Calu3 (cell line): ENCODE measurements around the gene TMCC2. TPM values are rescaled to one million over a fixed set of nuclear protein-coding genes. Genes with fewer than 3 reads are reported as not detected.

Source experiments
- BruUV-seq: library from RNA; stranded (reverse); fragments of 400-500 nt; replicated peaks from 2 replicates; lab custom pipeline; 2021; lab: Mats Ljungman, UMichigan
- CTCF ChIA-PET: fragments of 300-600 bp; sonication (Branson Sonifier 250); formaldehyde crosslinking; loops from one replicate; lab custom pipeline; 2022; ENCODE audit warnings: antibody characterized with exemption; lab: Charles Lee
- DNase-seq: peaks from one replicate; pipeline ENCODE4 v3.0.0; 2022
- H3K27ac Mint-ChIP-seq: one replicate; pipeline ENCODE4 v1.8.0; 2022; ENCODE audit warnings: mixed read lengths; ENCODE audit not compliant: unreplicated experiment
- H3K27me3 Mint-ChIP-seq: one replicate; pipeline ENCODE4 v1.8.0; 2022; ENCODE audit warnings: mixed read lengths; ENCODE audit not compliant: unreplicated experiment
- H3K36me3 Mint-ChIP-seq: one replicate; pipeline ENCODE4 v1.8.0; 2022; ENCODE audit warnings: mild to moderate bottlenecking, moderate library complexity, mixed read lengths; ENCODE audit not compliant: insufficient read depth, unreplicated experiment
- H3K4me1 Mint-ChIP-seq: one replicate; pipeline ENCODE4 v1.8.0; 2022; ENCODE audit warnings: mild to moderate bottlenecking, low read depth, mixed read lengths; ENCODE audit not compliant: unreplicated experiment
- H3K4me3 Mint-ChIP-seq: one replicate; pipeline ENCODE4 v1.8.0; 2022; ENCODE audit warnings: mild to moderate bottlenecking, low read depth, moderate library complexity, mixed read lengths; ENCODE audit not compliant: unreplicated experiment
- H3K9me3 Mint-ChIP-seq: one replicate; pipeline ENCODE4 v1.8.0; 2022; ENCODE audit warnings: low read depth, mixed read lengths; ENCODE audit not compliant: unreplicated experiment
- CTCF ChIP-seq: fragments of 200-600 bp; IDR thresholded peaks from one replicate; pipeline ENCODE4 v1.8.0; 2022; ENCODE audit warnings: antibody characterized with exemption; ENCODE audit not compliant: unreplicated experiment
- intact Hi-C: fragments of 100-400 bp; cut with micrococcal nuclease; formaldehyde crosslinking; loops from one replicate; pipeline ENCODE4 v1.10.0; 2022; ENCODE audit not compliant: unreplicated experiment
- total RNA-seq: library from RNA; stranded (reverse); gene quantifications from 2 replicates; pipeline ENCODE4 v1.2.3, GENCODE V29; 2022

The TMCC2 gene
- total RNA-seq, 1 experiment from 2014 or later = 0.33 TPM

GRCh38 chr1:205228093-205228521 is 361 bp downstream of the TMCC2 start:
- peak overlapping the region; percentile 66 for H3K4me3 Mint-ChIP-seq
- no peaks in the 10 kb centered on the region for H3K9me3 Mint-ChIP-seq
- peaks cover 28% of the 10 kb centered on the region for H3K4me1 Mint-ChIP-seq
- CTCF ChIA-PET = interaction anchor here (1.2 to 3.8 kb wide), 5 partner anchors 18 to 46 kb away, joined by 3 to 39 read pairs (median 9); no protein-coding TSS in a partner anchor
- no peak for TF ChIP-seq CTCF
- DNase-seq = peak; percentile 8
- no TSS peak for BruUV-seq
- peaks cover 11% of the 10 kb centered on the region for H3K36me3 Mint-ChIP-seq
- peaks cover 13% of the 10 kb centered on the region for H3K27me3 Mint-ChIP-seq
- intact Hi-C loops = loop anchor here (2.0 kb wide), 1 partner anchor 29 kb away; no protein-coding TSS in a partner anchor
- H3K27ac Mint-ChIP-seq = no peak overlapping the region

DNA sequence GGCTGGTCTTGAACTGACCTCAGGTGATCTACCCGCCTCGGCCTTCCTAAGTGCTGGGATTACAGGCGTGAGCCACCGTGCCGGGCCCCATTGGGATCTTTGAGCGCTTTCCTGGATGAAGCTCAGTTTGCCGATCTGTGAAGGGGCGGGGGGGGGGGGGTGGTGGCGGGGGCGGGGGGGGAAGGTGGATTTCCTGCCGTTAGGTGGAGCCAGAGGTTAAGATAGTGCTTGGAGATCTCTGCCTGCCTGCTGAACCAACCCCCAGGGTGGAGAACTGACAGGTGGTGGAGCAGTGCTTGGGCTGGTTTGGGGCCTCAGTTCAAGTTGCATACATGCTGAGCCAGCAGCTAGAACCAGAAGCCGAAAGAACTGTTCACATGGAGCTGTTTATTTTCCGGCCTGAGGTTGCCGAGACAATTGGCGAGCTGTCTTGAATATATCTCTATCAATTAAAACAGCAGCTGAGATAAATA is 1.7 kb downstream of the TMCC2 start:
- Mint-ChIP-seq H3K9me3 (no peaks in the 10 kb centered on the region), H3K27me3 (peaks cover 5% of the 10 kb centered on the region), H3K4me3 (peak overlapping the region; percentile 66), H3K4me1 (peaks cover 28% of the 10 kb centered on the region), H3K27ac (no peak overlapping the region), H3K36me3 (peaks cover 11% of the 10 kb centered on the region)
- peak; percentile 8 for TF ChIP-seq CTCF
- CTCF ChIA-PET = interaction anchor here (0.6 to 3.8 kb wide), 10 partner anchors 18 to 285 kb away, joined by 3 to 39 read pairs (median 4); no protein-coding TSS in a partner anchor
- DNase-seq = peak; percentile 68
- intact Hi-C loops = loop anchor here (2.0 kb wide), 1 partner anchor 27 kb away; no protein-coding TSS in a partner anchor
- no TSS peak for BruUV-seq

DNA sequence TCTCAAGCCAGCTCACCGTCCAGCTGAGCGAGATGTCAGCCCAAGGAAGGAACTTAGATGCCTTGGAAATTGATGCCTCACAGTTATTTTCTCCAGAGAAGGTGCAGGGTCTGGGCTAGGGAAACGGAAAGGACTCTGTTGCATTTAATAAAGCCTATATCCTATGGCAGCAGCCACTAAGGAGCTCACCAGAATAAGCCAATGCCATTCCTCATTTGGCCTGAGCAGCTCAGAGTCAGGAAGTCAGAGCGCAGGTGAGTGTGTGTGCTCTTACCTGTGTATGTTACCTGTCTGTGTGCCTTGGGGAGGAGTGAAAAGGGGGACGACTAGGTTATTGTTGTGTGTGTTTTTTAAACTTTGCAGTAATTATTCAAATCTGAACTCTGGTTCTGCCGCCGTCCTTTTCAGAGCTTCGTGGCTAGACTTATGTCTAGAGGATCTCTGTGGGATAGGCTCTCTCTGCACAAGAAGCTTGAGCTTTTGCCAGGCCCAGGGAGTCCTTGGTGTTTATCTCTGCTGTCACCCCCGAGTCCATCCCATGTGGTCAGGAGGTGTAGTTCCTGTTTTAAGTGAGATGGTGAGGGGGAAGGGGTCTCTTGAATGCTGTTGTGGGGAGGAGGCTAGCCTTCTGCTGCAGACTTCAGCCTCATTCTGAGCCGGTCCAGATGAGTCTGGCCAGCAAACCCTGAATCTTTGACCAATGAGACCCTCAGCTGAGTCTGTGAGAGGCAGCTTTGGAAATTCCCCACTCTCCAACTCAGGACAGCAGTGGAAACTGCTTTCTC is 2.4 kb downstream of the TMCC2 start:
- CTCF ChIA-PET = interaction anchor here (0.7 to 3.8 kb wide), 8 partner anchors 17 to 285 kb away, joined by 3 to 39 read pairs (median 6); no protein-coding TSS in a partner anchor
- no peak overlapping the region for H3K27ac Mint-ChIP-seq
- H3K27me3 Mint-ChIP-seq = no peaks in the 10 kb centered on the region
- intact Hi-C loops = loop anchor here (2.0 kb wide), 1 partner anchor 27 kb away; no protein-coding TSS in a partner anchor
- peaks cover 11% of the 10 kb centered on the region for H3K36me3 Mint-ChIP-seq
- no peak for TF ChIP-seq CTCF
- DNase-seq = no peak
- no TSS peak for BruUV-seq
- peak overlapping the region; percentile 66 for H3K4me3 Mint-ChIP-seq
- H3K4me1 Mint-ChIP-seq = peaks cover 28% of the 10 kb centered on the region
- H3K9me3 Mint-ChIP-seq = no peaks in the 10 kb centered on the region

GRCh38 chr1:205230982-205231381 is 3.2 kb downstream of the TMCC2 start:
- BruUV-seq = no TSS peak
- H3K4me3 Mint-ChIP-seq = no peak overlapping the region
- peaks cover 28% of the 10 kb centered on the region for H3K4me1 Mint-ChIP-seq
- DNase-seq = no peak
- intact Hi-C loops = no loop called here
- H3K27me3 Mint-ChIP-seq = no peaks in the 10 kb centered on the region
- H3K9me3 Mint-ChIP-seq = no peaks in the 10 kb centered on the region
- H3K27ac Mint-ChIP-seq = no peak overlapping the region
- no peak for TF ChIP-seq CTCF
- H3K36me3 Mint-ChIP-seq = peaks cover 11% of the 10 kb centered on the region
- CTCF ChIA-PET = interaction anchor here (3.8 kb wide), 1 partner anchor 25 kb away, joined by 39 read pairs; no protein-coding TSS in a partner anchor
